Measurements from ENCODE around the gene ZNF248. TPM values are rescaled to one million over a fixed set of nuclear protein-coding genes. Genes with fewer than 3 reads are reported as not detected.

ZNF248 gene
- total and polyA plus RNA-seq, 2 donors (not counting 1 experiment from before 2014, with no cell fraction given), result 6.9 to 10.9 TPM

GRCh38 chr10:37868796-37869195 is 11.4 kb upstream of the ZNF248 start:
- no peak overlapping the region for H3K4me2 ChIP-seq (ENCODE audit: extremely low read depth, insufficient read depth, low read length)
- H3K27me3 ChIP-seq (ENCODE audit: control insufficient read depth, insufficient read depth, low read length), result no peaks in the 10 kb centered on the region
- no peak for DNase-seq (ENCODE audit: low read depth in 2 of 2)
- no peak overlapping the region for H3K9ac ChIP-seq (ENCODE audit: insufficient read depth, low read length)
- TF ChIP-seq, protein P1, sequence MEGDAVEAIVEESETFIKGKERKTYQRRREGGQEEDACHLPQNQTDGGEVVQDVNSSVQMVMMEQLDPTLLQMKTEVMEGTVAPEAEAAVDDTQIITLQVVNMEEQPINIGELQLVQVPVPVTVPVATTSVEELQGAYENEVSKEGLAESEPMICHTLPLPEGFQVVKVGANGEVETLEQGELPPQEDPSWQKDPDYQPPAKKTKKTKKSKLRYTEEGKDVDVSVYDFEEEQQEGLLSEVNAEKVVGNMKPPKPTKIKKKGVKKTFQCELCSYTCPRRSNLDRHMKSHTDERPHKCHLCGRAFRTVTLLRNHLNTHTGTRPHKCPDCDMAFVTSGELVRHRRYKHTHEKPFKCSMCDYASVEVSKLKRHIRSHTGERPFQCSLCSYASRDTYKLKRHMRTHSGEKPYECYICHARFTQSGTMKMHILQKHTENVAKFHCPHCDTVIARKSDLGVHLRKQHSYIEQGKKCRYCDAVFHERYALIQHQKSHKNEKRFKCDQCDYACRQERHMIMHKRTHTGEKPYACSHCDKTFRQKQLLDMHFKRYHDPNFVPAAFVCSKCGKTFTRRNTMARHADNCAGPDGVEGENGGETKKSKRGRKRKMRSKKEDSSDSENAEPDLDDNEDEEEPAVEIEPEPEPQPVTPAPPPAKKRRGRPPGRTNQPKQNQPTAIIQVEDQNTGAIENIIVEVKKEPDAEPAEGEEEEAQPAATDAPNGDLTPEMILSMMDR (conservative IDR thresholded peaks at IDR 0.05 in 1 of 2, IDR thresholded peaks at IDR 0.05 in 1 of 2; ENCODE audit: low read depth in 1 of 2, low read length in 2 of 2), result no peak
- no peak for TF ChIP-seq EZH2 (IDR thresholded peaks at IDR 0.05; ENCODE audit: low read length, missing control alignments)
- H2AFZ ChIP-seq (ENCODE audit: low read length), result no peak overlapping the region
- H3K36me3 ChIP-seq (ENCODE audit: control insufficient read depth, insufficient read depth, low read length), result no peaks in the 10 kb centered on the region
- H3K79me2 ChIP-seq (ENCODE audit: control insufficient read depth, insufficient read depth, low read length), result no peaks in the 10 kb centered on the region
- H3K4me3 ChIP-seq (replicated peaks in 1 of 4; ENCODE audit: control extremely low read depth in 1 of 4, insufficient read depth in 1 of 4, low read depth in 3 of 4, low read length in 4 of 4), result no peak overlapping the region
- H4K20me1 ChIP-seq (ENCODE audit: control insufficient read depth, extremely low read depth, insufficient read depth, low read length), result no peaks in the 10 kb centered on the region
- H3K4me1 ChIP-seq (ENCODE audit: control insufficient read depth, extremely low read depth, insufficient read depth, low read length), result no peaks in the 10 kb centered on the region
- H3K9me3 ChIP-seq (ENCODE audit: control insufficient read depth, insufficient read depth, low read depth, low read length), result no peaks in the 10 kb centered on the region
- H3K27ac ChIP-seq (ENCODE audit: insufficient read depth, low read length), result no peak overlapping the region

- Histone ChIP-seq H3K27me3 (ENCODE audit: control insufficient read depth, insufficient read depth, low read length) (no peaks in the 10 kb centered on the region), H2AFZ (ENCODE audit: low read length) (no peak overlapping the region)
- DNase-seq (ENCODE audit: low read depth in 2 of 2), result no peak
Measured at GRCh38 chr10:37865957-37866803, 8.8 kb upstream of the ZNF248 start.

GRCh38 chr10:37865264-37865663 is 7.9 kb upstream of the ZNF248 start:
- no peaks in the 10 kb centered on the region for H3K27me3 ChIP-seq (ENCODE audit: control insufficient read depth, insufficient read depth, low read length)
- H3K9ac ChIP-seq (ENCODE audit: insufficient read depth, low read length), result no peak overlapping the region
- no peak overlapping the region for H2AFZ ChIP-seq (ENCODE audit: low read length)
- no peaks in the 10 kb centered on the region for H4K20me1 ChIP-seq (ENCODE audit: control insufficient read depth, extremely low read depth, insufficient read depth, low read length)
- no peak overlapping the region for H3K4me3 ChIP-seq (replicated peaks in 1 of 4; ENCODE audit: control extremely low read depth in 1 of 4, insufficient read depth in 1 of 4, low read depth in 3 of 4, low read length in 4 of 4)
- H3K36me3 ChIP-seq (ENCODE audit: control insufficient read depth, insufficient read depth, low read length), result no peaks in the 10 kb centered on the region
- H3K9me3 ChIP-seq (ENCODE audit: control insufficient read depth, insufficient read depth, low read depth, low read length), result no peaks in the 10 kb centered on the region
- no peaks in the 10 kb centered on the region for H3K4me1 ChIP-seq (ENCODE audit: control insufficient read depth, extremely low read depth, insufficient read depth, low read length)
- H3K79me2 ChIP-seq (ENCODE audit: control insufficient read depth, insufficient read depth, low read length), result no peaks in the 10 kb centered on the region
- TF ChIP-seq EZH2 (IDR thresholded peaks at IDR 0.05; ENCODE audit: low read length, missing control alignments), result no peak
- TF ChIP-seq, protein P1 (conservative IDR thresholded peaks at IDR 0.05 in 1 of 2, IDR thresholded peaks at IDR 0.05 in 1 of 2; ENCODE audit: low read depth in 1 of 2, low read length in 2 of 2), result no peak
- no peak for DNase-seq (ENCODE audit: low read depth in 2 of 2)
- no peak overlapping the region for H3K27ac ChIP-seq (ENCODE audit: insufficient read depth, low read length)
- no peak overlapping the region for H3K4me2 ChIP-seq (ENCODE audit: extremely low read depth, insufficient read depth, low read length)

More at GRCh38 chr10:37865957-37866803, 8.8 kb upstream of the ZNF248 start:
- no peaks in the 10 kb centered on the region for H3K9me3 ChIP-seq (ENCODE audit: control insufficient read depth, insufficient read depth, low read depth, low read length)
- TF ChIP-seq, protein P1 (conservative IDR thresholded peaks at IDR 0.05 in 1 of 2, IDR thresholded peaks at IDR 0.05 in 1 of 2; ENCODE audit: low read depth in 1 of 2, low read length in 2 of 2), result no peak
- TF ChIP-seq EZH2 (IDR thresholded peaks at IDR 0.05; ENCODE audit: low read length, missing control alignments), result no peak
- H3K4me1 ChIP-seq (ENCODE audit: control insufficient read depth, extremely low read depth, insufficient read depth, low read length), result no peaks in the 10 kb centered on the region
- H3K79me2 ChIP-seq (ENCODE audit: control insufficient read depth, insufficient read depth, low read length), result no peaks in the 10 kb centered on the region
- H3K36me3 ChIP-seq (ENCODE audit: control insufficient read depth, insufficient read depth, low read length), result no peaks in the 10 kb centered on the region
- no peaks in the 10 kb centered on the region for H4K20me1 ChIP-seq (ENCODE audit: control insufficient read depth, extremely low read depth, insufficient read depth, low read length)
- H3K4me2 ChIP-seq (ENCODE audit: extremely low read depth, insufficient read depth, low read length), result no peak overlapping the region
- no peak overlapping the region for H3K27ac ChIP-seq (ENCODE audit: insufficient read depth, low read length)
- H3K4me3 ChIP-seq (replicated peaks in 1 of 4; ENCODE audit: control extremely low read depth in 1 of 4, insufficient read depth in 1 of 4, low read depth in 3 of 4, low read length in 4 of 4), result no peak overlapping the region
- no peak overlapping the region for H3K9ac ChIP-seq (ENCODE audit: insufficient read depth, low read length)
